Body of pancreas (tissue), 4 donors: Measurements from ENCODE around the gene CDC42EP4.
"Not testable (repeated sequence)": the region's sequence is repeated elsewhere in the genome, so short reads cannot be mapped to it uniquely, and the experiment has no call there.

Experiments
- POLR2A ChIP-seq, 3 donors: fragments of 450-650 bp; IDR thresholded peaks; one replicate each; pipeline ENCODE4 v1.6.1; 2016; ENCODE audit warnings: antibody characterized with exemption in 3 of 3, mild to moderate bottlenecking in 2 of 3
- TF ChIP-seq, protein P1 (sequence below), 7 experiments: fragments of 450-650 bp in 4 of 7; fragments of 200-600 bp in 3 of 7; sonication (generic) in 3 of 7; IDR thresholded peaks; one replicate each; pipeline ENCODE4 v1.5.1; 2016 to 2019; ENCODE audit warnings: antibody characterized with exemption in 7 of 7

DNA sequence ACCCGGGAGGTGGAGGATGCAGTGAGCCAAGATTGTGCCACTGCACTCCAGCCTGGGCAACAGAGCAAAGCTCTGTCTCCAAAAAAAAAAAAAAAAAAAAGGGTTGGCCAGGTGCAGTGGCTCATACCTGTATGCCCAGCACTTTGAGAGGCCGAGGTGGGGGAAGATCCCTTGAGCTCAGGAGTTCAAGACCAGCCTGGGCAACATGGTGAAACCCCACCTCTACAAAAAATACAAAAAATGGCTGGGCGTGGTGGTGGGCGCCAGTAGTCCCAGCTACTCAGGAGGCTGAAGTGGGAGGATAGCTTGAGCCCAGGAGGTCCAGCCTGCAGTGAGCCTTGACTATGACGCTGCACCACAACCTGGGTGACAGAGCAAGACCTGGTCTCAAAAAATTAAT lies 2.8 kb downstream of the CDC42EP4 start:
- TF ChIP-seq, protein P1, sequence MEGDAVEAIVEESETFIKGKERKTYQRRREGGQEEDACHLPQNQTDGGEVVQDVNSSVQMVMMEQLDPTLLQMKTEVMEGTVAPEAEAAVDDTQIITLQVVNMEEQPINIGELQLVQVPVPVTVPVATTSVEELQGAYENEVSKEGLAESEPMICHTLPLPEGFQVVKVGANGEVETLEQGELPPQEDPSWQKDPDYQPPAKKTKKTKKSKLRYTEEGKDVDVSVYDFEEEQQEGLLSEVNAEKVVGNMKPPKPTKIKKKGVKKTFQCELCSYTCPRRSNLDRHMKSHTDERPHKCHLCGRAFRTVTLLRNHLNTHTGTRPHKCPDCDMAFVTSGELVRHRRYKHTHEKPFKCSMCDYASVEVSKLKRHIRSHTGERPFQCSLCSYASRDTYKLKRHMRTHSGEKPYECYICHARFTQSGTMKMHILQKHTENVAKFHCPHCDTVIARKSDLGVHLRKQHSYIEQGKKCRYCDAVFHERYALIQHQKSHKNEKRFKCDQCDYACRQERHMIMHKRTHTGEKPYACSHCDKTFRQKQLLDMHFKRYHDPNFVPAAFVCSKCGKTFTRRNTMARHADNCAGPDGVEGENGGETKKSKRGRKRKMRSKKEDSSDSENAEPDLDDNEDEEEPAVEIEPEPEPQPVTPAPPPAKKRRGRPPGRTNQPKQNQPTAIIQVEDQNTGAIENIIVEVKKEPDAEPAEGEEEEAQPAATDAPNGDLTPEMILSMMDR (IDR thresholded peaks at IDR 0.05), result not testable (repeated sequence)
- not testable (repeated sequence) for TF ChIP-seq POLR2A (IDR thresholded peaks at IDR 0.05)
